ENCODE data around the gene KRT85.

GRCh38 chr12:52359621-52360061 is 7.6 kb downstream of the KRT85 start:
- TF ChIP-seq POLR2A (IDR thresholded peaks at IDR 0.05; ENCODE audit: low read length) (no peak), GATA1 (IDR thresholded peaks at IDR 0.05; ENCODE audit: low read depth, low read length) (no peak)
